GM18909 (cell line): Measurements from ENCODE around the gene NHERF2.

Source experiments
- ATAC-seq: cut with Tn5 transposase; IDR thresholded peaks from one replicate; pipeline ENCODE4 v1.9.1; 2021; ENCODE audit warnings: mild to moderate bottlenecking; ENCODE audit not compliant: unreplicated experiment, poor library complexity

The NHERF2 gene

GRCh38 chr16:2026461-2027023 lies at the start of gene NHERF2:
NHERF2 (plus strand) TSS chr16:2026902; CDS start chr16:2027006, 104 bp downstream.
- ATAC-seq = no peak

- no peak for ATAC-seq
Observed at GRCh38 chr16:1976951-1977874, 49.5 kb upstream of the NHERF2 start.

GRCh38 chr16:1977875-1978268 lies 48.8 kb upstream of the NHERF2 start:
- no peak for ATAC-seq

GRCh38 chr16:1978476-1979120 lies 48.1 kb upstream of the NHERF2 start:
- ATAC-seq = no peak

- ATAC-seq = no peak
Observed at GRCh38 chr16:1979271-1980029, 47.3 kb upstream of the NHERF2 start.

GRCh38 chr16:1980030-1980769 lies 46.5 kb upstream of the NHERF2 start:
- no peak for ATAC-seq

GRCh38 chr16:1980770-1981087 lies 46.0 kb upstream of the NHERF2 start:
- ATAC-seq = no peak

- no peak for ATAC-seq
Observed at GRCh38 chr16:1981398-1981836, 45.3 kb upstream of the NHERF2 start, which contains the start of gene NOXO1. NOXO1 (minus strand) TSS chr16:1981469; CDS start chr16:1981179, 290 bp downstream.

- ATAC-seq = no peak
Observed at GRCh38 chr16:1982013-1982433, 44.7 kb upstream of the NHERF2 start.

GRCh38 chr16:1982991-1983543 lies 43.6 kb upstream of the NHERF2 start:
- ATAC-seq = no peak

- peak; percentile 83 for ATAC-seq
Observed at GRCh38 chr16:1983544-1984346, 43.0 kb upstream of the NHERF2 start, which contains the start of gene GFER. GFER (plus strand) TSS chr16:1984193; CDS start chr16:1984219, 26 bp downstream.

GRCh38 chr16:1984347-1985225 lies 42.1 kb upstream of the NHERF2 start:
- ATAC-seq = no peak

- no peak for ATAC-seq
Observed at GRCh38 chr16:1985466-1986150, 41.1 kb upstream of the NHERF2 start.

- no peak for ATAC-seq
Observed at GRCh38 chr16:1987198-1987597, 39.5 kb upstream of the NHERF2 start.

- no peak for ATAC-seq
Observed at GRCh38 chr16:1989209-1990100, 37.2 kb upstream of the NHERF2 start, which contains the start of gene SYNGR3. SYNGR3 (plus strand) TSS chr16:1989970; CDS start chr16:1990103, 133 bp downstream.

- no peak for ATAC-seq
Observed at GRCh38 chr16:1990101-1990350, 36.7 kb upstream of the NHERF2 start.
